ENCODE results near the gene FAM222A.

- TF ChIP-seq, protein P1, sequence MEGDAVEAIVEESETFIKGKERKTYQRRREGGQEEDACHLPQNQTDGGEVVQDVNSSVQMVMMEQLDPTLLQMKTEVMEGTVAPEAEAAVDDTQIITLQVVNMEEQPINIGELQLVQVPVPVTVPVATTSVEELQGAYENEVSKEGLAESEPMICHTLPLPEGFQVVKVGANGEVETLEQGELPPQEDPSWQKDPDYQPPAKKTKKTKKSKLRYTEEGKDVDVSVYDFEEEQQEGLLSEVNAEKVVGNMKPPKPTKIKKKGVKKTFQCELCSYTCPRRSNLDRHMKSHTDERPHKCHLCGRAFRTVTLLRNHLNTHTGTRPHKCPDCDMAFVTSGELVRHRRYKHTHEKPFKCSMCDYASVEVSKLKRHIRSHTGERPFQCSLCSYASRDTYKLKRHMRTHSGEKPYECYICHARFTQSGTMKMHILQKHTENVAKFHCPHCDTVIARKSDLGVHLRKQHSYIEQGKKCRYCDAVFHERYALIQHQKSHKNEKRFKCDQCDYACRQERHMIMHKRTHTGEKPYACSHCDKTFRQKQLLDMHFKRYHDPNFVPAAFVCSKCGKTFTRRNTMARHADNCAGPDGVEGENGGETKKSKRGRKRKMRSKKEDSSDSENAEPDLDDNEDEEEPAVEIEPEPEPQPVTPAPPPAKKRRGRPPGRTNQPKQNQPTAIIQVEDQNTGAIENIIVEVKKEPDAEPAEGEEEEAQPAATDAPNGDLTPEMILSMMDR (optimal IDR thresholded peaks at IDR 0.05 in 1 of 3, IDR thresholded peaks at IDR 0.05 in 1 of 3, conservative IDR thresholded peaks at IDR 0.05 in 1 of 3; ENCODE audit: extremely low read depth in 1 of 3, insufficient read depth in 2 of 3, low read length in 3 of 3) = no peak
- no peak for TF ChIP-seq EZH2 (IDR thresholded peaks at IDR 0.05; ENCODE audit: low read length)
Observed at GRCh38 chr12:109726511-109727038, 12.9 kb downstream of the FAM222A start.

All from keratinocyte (primary cell).